Left colon (tissue), 2 donors: ENCODE results near the gene NECAP2. TPM values are rescaled to one million over a fixed set of nuclear protein-coding genes. Genes with fewer than 3 reads are reported as not detected.
A peak's percentile ranks its signal among the peaks of the same experiment; 100 is the strongest.

ENCODE experiments used
- ATAC-seq: fragments of 200-7000 bp; cut with Tn5 transposase; one replicate; pipeline ENCODE4 v1.9.1; 2020; ENCODE audit warnings: mild to moderate bottlenecking, moderate library complexity
- DNase-seq, 2 donors: peaks; one replicate each; pipeline ENCODE4 v3.0.0-alpha.2; 2020
- intact Hi-C, 2 donors: fragments of 100-400 bp; cut with DNase I in 1 of 2; cut with micrococcal nuclease in 1 of 2; formaldehyde crosslinking; loops; one replicate each; pipeline versions ENCODE4 v1.11.2 to v1.14.0; 2022; cut with DNase I, micrococcal nuclease
- long read RNA-seq: library from polyadenylated mRNA; unstranded; transcript quantifications from one replicate; pipeline ENCODE4 v2.0.0, GENCODE V29; 2021
- total RNA-seq, 2 donors: library from RNA; stranded (reverse); fragmentation: NEBNext Ultra II Directional; extraction: Animal tissue kit (Norgen Biotek cat#: 25700); gene quantifications; one replicate each; pipeline ENCODE4 v1.2.1, GENCODE V29; 2021
- donor health status: DM: no; HTN: no; CAD: no.
- donor health status: DM: yes; HTN: yes; CAD: no.

NECAP2 gene, protein sequence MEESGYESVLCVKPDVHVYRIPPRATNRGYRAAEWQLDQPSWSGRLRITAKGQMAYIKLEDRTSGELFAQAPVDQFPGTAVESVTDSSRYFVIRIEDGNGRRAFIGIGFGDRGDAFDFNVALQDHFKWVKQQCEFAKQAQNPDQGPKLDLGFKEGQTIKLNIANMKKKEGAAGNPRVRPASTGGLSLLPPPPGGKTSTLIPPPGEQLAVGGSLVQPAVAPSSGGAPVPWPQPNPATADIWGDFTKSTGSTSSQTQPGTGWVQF
- 10 to 100 TPM; 41.5 to 57.0 TPM for total RNA-seq
- long read RNA-seq, transcript NECAP2-201 (8 exons, 2,070 nt), result major isoform, 79 of 117 reads
- long read RNA-seq, partial matches to known transcripts, result 30 of 117 reads
- long read RNA-seq, other reads (novel, unspliced or antisense), result 3 of 117 reads

GRCh38 chr1:16440470-16441281 lies at the start of gene NECAP2:
Gene NECAP2, plus strand, starts transcription at chr1:16440724. Its CDS starts 38 bp downstream, at chr1:16440762.
- peak; percentile 95 for ATAC-seq
- DNase-seq, result peak; percentile 91 to 97
- intact Hi-C loops, result no loop called here

DNA sequence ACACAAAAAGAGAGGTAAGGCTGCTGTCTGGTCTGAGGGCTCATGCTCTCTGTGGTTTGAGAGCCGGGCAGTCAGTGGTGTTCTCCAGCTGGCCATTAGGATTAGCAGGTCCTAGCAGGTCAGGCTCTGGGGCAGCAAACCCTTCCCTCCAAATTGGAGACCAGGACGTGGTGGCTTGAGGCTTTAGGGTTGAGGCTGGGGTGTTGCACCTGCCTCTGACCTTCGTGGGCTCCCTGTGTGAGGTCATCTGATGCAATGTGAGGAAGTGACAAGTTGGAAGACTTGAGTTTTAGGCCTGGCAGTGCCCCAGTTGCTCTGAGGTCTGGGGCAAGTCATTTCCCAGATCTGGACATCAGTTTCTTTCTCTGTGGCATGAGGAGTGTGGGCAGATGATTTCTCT lies 49.1 kb upstream of the NECAP2 start:
- no peak for ATAC-seq
- intact Hi-C loops, result no loop called here

GRCh38 chr1:16392740-16393569 lies 47.6 kb upstream of the NECAP2 start:
- no peak for ATAC-seq
- intact Hi-C loops, result no loop called here

More for the DNA sequence above, 49.1 kb upstream of the NECAP2 start:
- DNase-seq, result no peak

GRCh38 chr1:16393570-16394521 lies 46.7 kb upstream of the NECAP2 start:
- DNase-seq, result no peak
- no peak for ATAC-seq
- intact Hi-C loops, result no loop called here

More at GRCh38 chr1:16392740-16393569, 47.6 kb upstream of the NECAP2 start:
- DNase-seq, result no peak

- ATAC-seq (no peak), DNase-seq (no peak)
- intact Hi-C loops, result no loop called here
These were observed 45.5 kb upstream of the NECAP2 start for GRCh38 chr1:16394977-16395376.

GRCh38 chr1:16396591-16396990 lies 43.9 kb upstream of the NECAP2 start:
- ATAC-seq (no peak), DNase-seq (no peak)
- intact Hi-C loops, result no loop called here

GRCh38 chr1:16397120-16397519 lies 43.4 kb upstream of the NECAP2 start:
- intact Hi-C loops, result no loop called here
- ATAC-seq (no peak), DNase-seq (no peak)

- ATAC-seq (no peak), DNase-seq (no peak)
- intact Hi-C loops, result no loop called here
These were observed 42.1 kb upstream of the NECAP2 start for GRCh38 chr1:16398371-16398953.

DNA sequence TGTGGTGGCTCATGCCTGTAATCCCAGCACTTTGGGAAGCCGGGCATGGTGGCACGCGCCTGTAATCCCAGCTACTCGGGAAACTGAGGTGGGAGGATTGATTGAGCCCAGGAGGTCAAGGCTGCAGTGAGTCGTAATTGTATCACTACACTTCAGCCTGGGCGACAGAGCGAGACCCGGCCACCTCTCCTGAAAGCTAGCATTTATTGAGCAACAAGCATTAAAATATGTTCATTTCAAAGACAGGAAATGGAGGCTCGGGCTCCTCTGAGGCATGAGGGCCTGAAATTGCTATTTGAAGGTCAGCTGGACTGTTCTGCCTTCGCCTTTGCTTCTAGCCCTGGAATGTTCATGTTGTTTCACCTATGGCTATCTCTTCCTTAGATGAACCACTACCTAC lies 37.8 kb upstream of the NECAP2 start:
- no peak for DNase-seq
- ATAC-seq, result no peak
- intact Hi-C loops, result no loop called here

DNA sequence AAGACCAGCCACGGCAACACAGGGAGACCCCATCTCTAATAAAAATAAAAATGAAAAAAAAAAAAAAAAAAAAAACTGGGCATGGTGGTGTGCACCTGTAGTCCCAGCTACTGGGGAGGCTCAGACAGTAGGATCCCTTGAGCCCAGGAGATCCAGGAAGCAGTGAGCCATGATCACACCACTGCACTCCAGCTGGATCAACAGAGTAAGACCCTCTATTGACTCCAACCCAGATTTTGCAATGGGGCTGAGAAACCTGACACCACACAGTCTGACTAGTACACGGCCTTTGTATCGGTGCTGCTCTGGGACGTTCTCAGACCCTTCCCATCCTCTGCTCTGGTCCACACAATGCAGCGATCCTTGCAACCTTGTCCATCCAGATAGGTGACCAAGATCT lies 35.1 kb upstream of the NECAP2 start:
- DNase-seq (no peak), ATAC-seq (no peak)
- intact Hi-C loops, result no loop called here

DNA sequence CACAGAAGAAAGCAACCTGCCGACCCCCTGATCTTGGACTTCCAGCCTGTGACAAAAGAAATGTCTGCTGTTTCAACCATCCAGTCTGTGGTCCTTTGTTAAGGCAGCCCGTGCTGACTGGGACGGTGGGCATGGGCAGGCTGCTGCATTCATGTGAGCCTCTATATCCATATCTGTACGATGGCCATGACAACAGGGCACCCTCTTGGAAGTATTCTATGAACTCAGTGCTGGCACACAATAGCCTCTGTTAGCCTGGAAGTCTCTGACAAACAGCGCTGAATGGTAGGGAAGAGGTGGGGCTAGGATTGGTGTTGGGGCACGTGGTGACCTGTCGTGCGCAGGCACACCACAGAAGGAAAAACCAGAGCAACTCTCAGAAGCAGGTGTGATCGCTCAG lies 33.7 kb upstream of the NECAP2 start:
- DNase-seq (no peak), ATAC-seq (no peak)
- intact Hi-C loops, result no loop called here

GRCh38 chr1:16409536-16410152 lies 30.9 kb upstream of the NECAP2 start:
- ATAC-seq, result no peak
- DNase-seq, result no peak
- intact Hi-C loops, result no loop called here

GRCh38 chr1:16410803-16411202 lies 29.7 kb upstream of the NECAP2 start:
- DNase-seq (no peak), ATAC-seq (no peak)
- intact Hi-C loops, result no loop called here

GRCh38 chr1:16413191-16413590 lies 27.3 kb upstream of the NECAP2 start:
- no peak for DNase-seq
- no peak for ATAC-seq
- intact Hi-C loops, result no loop called here

- intact Hi-C loops, result no loop called here
- DNase-seq (no peak), ATAC-seq (no peak)
These were observed 21.6 kb upstream of the NECAP2 start for GRCh38 chr1:16418823-16419425.

- no peak for DNase-seq
- ATAC-seq, result peak; percentile 18
- intact Hi-C loops, result no loop called here
These were observed 20.0 kb upstream of the NECAP2 start for GRCh38 chr1:16420424-16421118.
